Gastroesophageal sphincter (tissue), 4 donors: ENCODE results near the gene STXBP6. TPM values are rescaled to one million over a fixed set of nuclear protein-coding genes. Genes with fewer than 3 reads are reported as not detected.

Source experiments
- ATAC-seq: fragments of 150-250 bp; one replicate; pipeline ENCODE4 v1.9.1; 2016; ENCODE audit warnings: mild to moderate bottlenecking, moderate library complexity
- H3K27ac ChIP-seq, 4 donors: fragments of 200-600 bp; sonication (generic) in 3 of 4; 1 replicate in 3 of 4; 2 replicates in 1 of 4; pipeline ENCODE4 v1.5.1; 2016 to 2019
- H3K27me3 ChIP-seq: fragments of 200-600 bp; sonication (generic); one replicate; pipeline ENCODE4 v1.5.1; 2019
- H3K36me3 ChIP-seq, 2 donors: fragments of 200-600 bp; sonication (generic); one replicate each; pipeline ENCODE4 v1.5.1; 2019; ENCODE audit warnings: control low read depth in 1 of 2
- H3K4me1 ChIP-seq, 3 donors: fragments of 200-600 bp; sonication (generic); 1 replicate in 2 of 3; 2 replicates in 1 of 3; pipeline ENCODE4 v1.5.1; 2016 to 2019; ENCODE audit warnings: control low read depth in 2 of 3
- H3K4me3 ChIP-seq, 2 donors: fragments of 200-600 bp; sonication (generic); one replicate each; pipeline ENCODE4 v1.5.1; 2019; ENCODE audit warnings: mild to moderate bottlenecking in 1 of 2, moderate library complexity in 1 of 2
- H3K9me3 ChIP-seq, 3 donors: fragments of 200-600 bp; sonication (generic); one replicate each; pipeline ENCODE4 v1.5.1; 2017 to 2019; ENCODE audit warnings: control low read depth in 2 of 3
- EP300 ChIP-seq: sonication (generic); formaldehyde crosslinking; IDR thresholded peaks from one replicate; pipeline ENCODE4 v1.6.1; 2017; ENCODE audit warnings: antibody characterized with exemption, mild to moderate bottlenecking
- POLR2A ChIP-seq, 2 donors: fragments of 450-650 bp; IDR thresholded peaks; one replicate each; pipeline ENCODE4 v1.6.1; 2017; ENCODE audit warnings: antibody characterized with exemption in 2 of 2, mild to moderate bottlenecking in 2 of 2, moderate library complexity in 1 of 2
- POLR2AphosphoS5 ChIP-seq: sonication (generic); formaldehyde crosslinking; IDR thresholded peaks from one replicate; pipeline ENCODE4 v1.6.1; 2017; ENCODE audit warnings: antibody characterized with exemption
- WGBS, 2 donors: methylation state at CpG; one replicate each; pipeline ENCODE4 v1.1.5; 2018; ENCODE audit warnings: low coverage in 1 of 2; 5-methylcytosine and 5-hydroxymethylcytosine counted together
- total RNA-seq, 4 donors: library from RNA; depleted of rRNA; stranded (reverse); fragments of >200 nt; gene quantifications; one replicate each; pipeline ENCODE4 v1.1.0, GENCODE V29; 2016
- TF ChIP-seq, protein P1 (sequence below), 4 experiments: fragments of 200-600 bp in 2 of 4; fragments of 450-650 bp in 2 of 4; sonication (generic) in 1 of 4; IDR thresholded peaks; one replicate each; pipeline ENCODE4 v1.5.1; 2017 to 2019; ENCODE audit warnings: antibody characterized with exemption in 4 of 4, mild to moderate bottlenecking in 2 of 4, moderate library complexity in 2 of 4

STXBP6 gene
- total RNA-seq, 4 donors from 2014 or later = 29.3 to 55.7 (median 44.0) TPM

DNA sequence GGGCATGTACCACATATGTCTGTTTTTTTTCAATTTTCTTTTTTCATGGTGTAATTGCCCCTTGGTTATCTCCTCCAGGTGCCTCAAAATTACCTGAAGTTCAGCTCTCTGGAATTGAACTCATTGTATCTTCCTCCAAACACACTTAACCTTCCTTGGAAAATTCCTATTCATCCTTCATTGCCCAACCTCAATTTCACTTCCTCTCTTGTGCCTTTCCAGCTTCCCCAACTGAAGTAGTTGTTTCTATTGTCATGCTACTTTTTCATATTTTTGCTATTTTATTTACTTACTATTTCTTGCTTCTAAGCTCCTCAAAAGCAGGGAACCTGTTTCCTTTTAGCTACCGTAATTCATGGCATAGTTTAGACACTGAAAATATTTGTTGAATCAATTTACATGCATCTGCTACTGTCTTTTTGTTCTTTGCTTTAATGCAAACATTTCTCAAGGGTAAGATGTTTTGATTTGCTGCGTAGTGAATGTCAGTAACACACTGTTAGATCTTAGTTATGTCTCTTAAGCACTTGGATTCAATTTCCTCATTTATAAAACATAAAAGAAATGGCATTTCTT is 37.0 kb upstream of the STXBP6 start:
- H3K4me3 ChIP-seq = no peak overlapping the region
- no peaks in the 10 kb centered on the region for H3K36me3 ChIP-seq
- TF ChIP-seq POLR2AphosphoS5 (no peak), POLR2A (IDR thresholded peaks at IDR 0.05) (no peak), EP300 (no peak)
- TF ChIP-seq, protein P1, sequence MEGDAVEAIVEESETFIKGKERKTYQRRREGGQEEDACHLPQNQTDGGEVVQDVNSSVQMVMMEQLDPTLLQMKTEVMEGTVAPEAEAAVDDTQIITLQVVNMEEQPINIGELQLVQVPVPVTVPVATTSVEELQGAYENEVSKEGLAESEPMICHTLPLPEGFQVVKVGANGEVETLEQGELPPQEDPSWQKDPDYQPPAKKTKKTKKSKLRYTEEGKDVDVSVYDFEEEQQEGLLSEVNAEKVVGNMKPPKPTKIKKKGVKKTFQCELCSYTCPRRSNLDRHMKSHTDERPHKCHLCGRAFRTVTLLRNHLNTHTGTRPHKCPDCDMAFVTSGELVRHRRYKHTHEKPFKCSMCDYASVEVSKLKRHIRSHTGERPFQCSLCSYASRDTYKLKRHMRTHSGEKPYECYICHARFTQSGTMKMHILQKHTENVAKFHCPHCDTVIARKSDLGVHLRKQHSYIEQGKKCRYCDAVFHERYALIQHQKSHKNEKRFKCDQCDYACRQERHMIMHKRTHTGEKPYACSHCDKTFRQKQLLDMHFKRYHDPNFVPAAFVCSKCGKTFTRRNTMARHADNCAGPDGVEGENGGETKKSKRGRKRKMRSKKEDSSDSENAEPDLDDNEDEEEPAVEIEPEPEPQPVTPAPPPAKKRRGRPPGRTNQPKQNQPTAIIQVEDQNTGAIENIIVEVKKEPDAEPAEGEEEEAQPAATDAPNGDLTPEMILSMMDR (IDR thresholded peaks at IDR 0.05) = no peak
- no peak for ATAC-seq
- peaks cover 0 to 6% (median 0%) of the 10 kb centered on the region in 3 donors for H3K4me1 ChIP-seq
- WGBS, 2 donors = 77 to 80% methylated on average over 2 of the region's 2 CpGs
- no peaks in the 10 kb centered on the region for H3K27me3 ChIP-seq
- H3K9me3 ChIP-seq = no peaks in the 10 kb centered on the region
- H3K27ac ChIP-seq = no peak overlapping the region

DNA sequence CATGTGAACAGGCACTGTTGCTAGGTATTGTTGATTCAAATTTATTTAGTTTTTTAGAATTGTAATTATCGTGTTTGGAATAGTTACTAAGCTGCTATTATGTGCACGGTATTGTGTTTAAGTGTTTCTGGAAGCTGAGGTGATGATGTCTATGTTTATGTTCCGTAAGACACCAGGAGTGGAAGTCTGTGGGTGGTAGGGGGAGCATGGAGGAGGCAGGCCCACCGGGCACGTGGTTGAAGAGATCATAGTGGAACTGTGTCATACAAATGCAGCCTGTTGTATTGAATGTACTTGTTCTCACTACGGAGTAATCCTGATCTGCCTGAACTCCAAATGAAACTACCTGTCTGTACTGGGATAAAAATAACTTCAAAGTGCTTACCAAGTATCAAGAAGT is 36.1 kb upstream of the STXBP6 start:
- no peaks in the 10 kb centered on the region for H3K27me3 ChIP-seq
- no peak for ATAC-seq
- H3K9me3 ChIP-seq = no peaks in the 10 kb centered on the region
- H3K36me3 ChIP-seq = no peaks in the 10 kb centered on the region
- H3K27ac ChIP-seq = no peak overlapping the region
- no peak overlapping the region for H3K4me3 ChIP-seq
- WGBS, 2 donors = 51 to 53% methylated on average over 6 of the region's 6 CpGs
- no peak for TF ChIP-seq POLR2AphosphoS5
- no peak for TF ChIP-seq POLR2A (IDR thresholded peaks at IDR 0.05)
- no peak for TF ChIP-seq EP300
- TF ChIP-seq, protein P1 (IDR thresholded peaks at IDR 0.05) = no peak
- H3K4me1 ChIP-seq = peaks cover 0 to 6% (median 0%) of the 10 kb centered on the region in 3 donors

DNA sequence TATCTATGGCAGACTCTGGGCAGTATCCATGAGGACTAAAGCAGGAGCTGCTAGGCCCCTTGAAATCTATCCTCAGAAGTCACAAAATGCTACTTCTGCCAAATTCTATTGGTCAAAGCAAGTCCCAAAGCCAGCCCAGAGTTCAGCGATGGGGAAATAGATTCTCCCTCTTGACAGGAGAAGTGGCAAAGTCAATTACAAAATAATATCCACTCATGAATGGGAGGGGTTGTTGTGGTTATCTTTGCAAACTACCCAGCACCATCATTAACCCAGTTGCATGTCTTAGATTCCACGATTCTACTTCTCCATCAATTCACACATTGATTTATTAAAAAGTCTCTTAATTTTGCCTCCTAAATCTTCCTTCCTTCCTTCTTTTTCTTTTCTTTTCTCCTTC is 30.7 kb upstream of the STXBP6 start:
- H3K36me3 ChIP-seq = no peaks in the 10 kb centered on the region
- no peak for TF ChIP-seq EP300
- TF ChIP-seq, protein P1 (IDR thresholded peaks at IDR 0.05) = no peak
- no peak for TF ChIP-seq POLR2AphosphoS5
- no peak for TF ChIP-seq POLR2A (IDR thresholded peaks at IDR 0.05)
- 57 to 81% methylated on average over 1 to 2 of the region's 2 CpGs for WGBS, 2 donors
- H3K4me3 ChIP-seq = no peak overlapping the region
- peaks cover 3% of the 10 kb centered on the region for H3K27me3 ChIP-seq
- no peaks in the 10 kb centered on the region for H3K4me1 ChIP-seq
- no peak overlapping the region for H3K27ac ChIP-seq
- no peak for ATAC-seq
- H3K9me3 ChIP-seq = no peaks in the 10 kb centered on the region

DNA sequence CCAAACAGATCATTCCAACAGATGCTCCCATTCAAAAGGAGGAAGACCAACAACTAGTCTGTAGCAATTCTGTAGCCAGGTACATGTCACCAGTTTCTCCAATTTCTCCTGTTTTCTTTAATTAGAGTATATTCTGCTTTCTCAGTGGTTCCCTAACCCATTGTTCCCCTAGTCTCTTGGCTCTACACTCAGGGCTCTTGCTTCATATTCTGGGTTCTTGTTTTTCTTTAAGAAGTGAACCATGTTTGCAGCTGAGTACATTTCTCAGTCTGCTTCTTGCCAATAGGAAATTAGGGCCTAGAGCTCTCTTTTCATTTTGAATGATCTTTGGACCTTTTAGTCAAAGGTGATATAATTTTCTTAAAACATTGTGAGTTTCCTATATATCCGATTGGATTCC is 29.4 kb upstream of the STXBP6 start:
- Histone ChIP-seq H3K9me3 (no peaks in the 10 kb centered on the region), H3K4me3 (no peak overlapping the region), H3K36me3 (no peaks in the 10 kb centered on the region), H3K27ac (no peak overlapping the region), H3K27me3 (peaks cover 3% of the 10 kb centered on the region), H3K4me1 (no peaks in the 10 kb centered on the region)
- TF ChIP-seq POLR2AphosphoS5 (no peak), EP300 (no peak), POLR2A (IDR thresholded peaks at IDR 0.05) (no peak)
- TF ChIP-seq, protein P1 (IDR thresholded peaks at IDR 0.05) = no peak
- ATAC-seq = no peak
- 100% methylated on average over 1 of the region's 1 CpG for WGBS, 2 donors

DNA sequence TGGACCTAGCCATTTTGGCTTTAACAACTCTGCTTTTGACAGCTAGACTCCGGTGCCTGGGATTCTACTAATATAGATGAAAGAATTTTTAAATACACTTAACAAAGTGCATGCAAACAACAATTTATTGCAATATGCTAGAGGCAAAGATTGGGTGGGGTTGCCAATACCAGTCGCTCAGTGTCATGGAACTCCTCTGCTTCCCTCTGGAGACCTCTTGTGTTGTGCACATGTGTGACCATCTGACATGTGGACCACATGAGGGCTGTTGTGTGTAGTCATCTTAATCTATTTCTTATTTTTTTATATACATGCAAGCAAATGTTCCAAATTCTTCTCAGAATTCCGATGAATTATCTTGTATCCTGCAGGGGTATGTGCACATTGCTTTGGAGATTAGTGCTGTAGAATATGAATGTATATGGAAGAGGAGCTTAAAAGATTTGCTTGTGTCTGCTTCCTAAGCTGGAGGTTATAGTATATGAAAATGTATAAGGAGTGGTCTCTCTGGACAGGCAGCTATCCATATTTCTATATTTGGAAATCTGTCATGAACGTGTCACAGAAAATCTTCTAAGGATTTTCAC is 24.2 kb upstream of the STXBP6 start:
- TF ChIP-seq POLR2A (IDR thresholded peaks at IDR 0.05) (no peak), EP300 (no peak), POLR2AphosphoS5 (no peak)
- TF ChIP-seq, protein P1 (IDR thresholded peaks at IDR 0.05) = no peak
- no peaks in the 10 kb centered on the region for H3K4me1 ChIP-seq
- WGBS, 2 donors = 80 to 89% methylated on average over 4 of the region's 4 CpGs
- H3K9me3 ChIP-seq = no peaks in the 10 kb centered on the region
- no peak overlapping the region for H3K27ac ChIP-seq
- no peaks in the 10 kb centered on the region for H3K36me3 ChIP-seq
- H3K4me3 ChIP-seq = no peak overlapping the region
- H3K27me3 ChIP-seq = peaks cover 3% of the 10 kb centered on the region
- no peak for ATAC-seq
